A549 (cell line): Measurements from ENCODE around the gene TUT1. TPM values are rescaled to one million over a fixed set of nuclear protein-coding genes. Genes with fewer than 3 reads are reported as not detected.

Source experiments
- ATOH8 ChIP-seq: fragments of 250-450 bp; sonication (Bioruptor Pico); IDR thresholded peaks from 2 replicates; pipeline ENCODE4 v1.5.0; 2020; ENCODE audit warnings: low read depth, mild to moderate bottlenecking, moderate library complexity
- CBX2 ChIP-seq: fragments of 200-600 bp; sonication (generic); IDR thresholded peaks from 2 replicates; pipeline ENCODE4 v1.6.1; 2016; ENCODE audit warnings: low read depth, mild to moderate bottlenecking, borderline replicate concordance
- CBX8 ChIP-seq: fragments of 200-600 bp; sonication (generic); IDR thresholded peaks from 2 replicates; pipeline ENCODE4 v1.6.1; 2016
- CEBPB ChIP-seq, 2 experiments: fragments of >200 bp in 1 of 2; sonication (Bioruptor Twin) in 1 of 2; formaldehyde crosslinking in 1 of 2; IDR thresholded peaks; 2 replicates each; pipeline ENCODE4 v1.6.1; 2012 to 2016
- EHF ChIP-seq: fragments of 250-450 bp; sonication (Bioruptor Pico); IDR thresholded peaks from 2 replicates; pipeline ENCODE4 v1.5.0; 2020; ENCODE audit warnings: mild to moderate bottlenecking
- ELK1 ChIP-seq: fragments of 150-350 bp; IDR thresholded peaks from 2 replicates; pipeline ENCODE4 v1.6.1; 2014; ENCODE audit warnings: low read depth, mild to moderate bottlenecking, low read length
- EP300 ChIP-seq, 2 experiments: fragments of >200 bp; sonication (Bioruptor Twin); formaldehyde crosslinking; IDR thresholded peaks; 2 replicates in 1 of 2; 3 replicates in 1 of 2; pipeline ENCODE4 v1.6.1; 2016 to 2017
- ESRRA ChIP-seq: fragments of 150-350 bp; IDR thresholded peaks from 2 replicates; pipeline ENCODE4 v1.6.1; 2014; ENCODE audit warnings: mild to moderate bottlenecking, low read length, borderline replicate concordance
- FOSB ChIP-seq: fragments of 250-450 bp; sonication (Bioruptor Pico); IDR thresholded peaks from 2 replicates; pipeline ENCODE4 v1.5.0; 2020; ENCODE audit warnings: mild to moderate bottlenecking, moderate library complexity
- GATA3 ChIP-seq: IDR thresholded peaks from 2 replicates; pipeline ENCODE4 v1.6.1; 2012; ENCODE audit warnings: borderline replicate concordance
- HDAC2 ChIP-seq: fragments of 200-600 bp; sonication (generic); IDR thresholded peaks from 2 replicates; pipeline ENCODE4 v1.6.1; 2016
- HEYL ChIP-seq: fragments of 250-450 bp; sonication (Bioruptor Pico); IDR thresholded peaks from 2 replicates; pipeline ENCODE4 v1.8.0; 2021; ENCODE audit warnings: mild to moderate bottlenecking, moderate library complexity
- HOXA7 ChIP-seq: fragments of 250-450 bp; sonication (Bioruptor Pico); IDR thresholded peaks from 2 replicates; pipeline ENCODE4 v1.5.0; 2020; ENCODE audit warnings: mild to moderate bottlenecking, moderate library complexity
- HOXB13 ChIP-seq: fragments of 250-450 bp; sonication (Bioruptor Pico); IDR thresholded peaks from 2 replicates; pipeline ENCODE4 v1.5.0; 2020; ENCODE audit warnings: low read depth, mild to moderate bottlenecking, moderate library complexity
- HOXB5 ChIP-seq: fragments of 250-450 bp; sonication (Bioruptor Pico); IDR thresholded peaks from 2 replicates; pipeline ENCODE4 v1.5.0; 2020; ENCODE audit warnings: mild to moderate bottlenecking, moderate library complexity
- JUN ChIP-seq, 2 experiments: fragments of >200 bp; sonication (Bioruptor Twin); formaldehyde crosslinking; IDR thresholded peaks; 2 replicates in 1 of 2; 3 replicates in 1 of 2; pipeline ENCODE4 v1.6.1; 2016 to 2017
- JUNB ChIP-seq: fragments of >200 bp; sonication (Bioruptor Twin); formaldehyde crosslinking; IDR thresholded peaks from 2 replicates; pipeline ENCODE4 v1.6.1; 2016
- KDM1A ChIP-seq: fragments of 200-600 bp; sonication (generic); IDR thresholded peaks from 2 replicates; pipeline ENCODE4 v1.6.1; 2016; ENCODE audit warnings: low read depth, mild to moderate bottlenecking
- KDM5A ChIP-seq: fragments of 200-600 bp; sonication (generic); IDR thresholded peaks from 2 replicates; pipeline ENCODE4 v1.6.1; 2016; ENCODE audit warnings: antibody characterized with exemption, mild to moderate bottlenecking
- MAFK ChIP-seq: fragments of 450-650 bp; IDR thresholded peaks from 2 replicates; pipeline ENCODE4 v1.6.1; 2014; ENCODE audit not compliant: partially characterized antibody
- MAX ChIP-seq: IDR thresholded peaks from 2 replicates; pipeline ENCODE4 v1.6.1; 2012
- MAZ ChIP-seq: fragments of 150-350 bp; IDR thresholded peaks from 2 replicates; pipeline ENCODE4 v1.6.1; 2014; ENCODE audit warnings: antibody characterized with exemption, low read depth, low read length, borderline replicate concordance
- MYC ChIP-seq: IDR thresholded peaks from 2 replicates; pipeline ENCODE4 v1.6.1; 2012; ENCODE audit warnings: mild to moderate bottlenecking, inconsistent platforms, low read length, improper control_type of control experiment, borderline replicate concordance
- NPAS2 ChIP-seq: fragments of 250-450 bp; sonication (Bioruptor Pico); IDR thresholded peaks from 2 replicates; pipeline ENCODE4 v1.8.0; 2022; ENCODE audit warnings: mild to moderate bottlenecking, moderate library complexity, borderline replicate concordance
- POLR2A ChIP-seq: IDR thresholded peaks from 2 replicates; pipeline ENCODE4 v1.6.1; 2012; ENCODE audit warnings: mild to moderate bottlenecking, low read length
- POLR2AphosphoS2 ChIP-seq: conservative IDR thresholded peaks from 2 replicates; pipeline ENCODE4 v1.6.1; 2012; ENCODE audit warnings: low read length, improper control_type of control experiment, inconsistent platforms
- RARB ChIP-seq: fragments of 250-450 bp; sonication (Bioruptor Pico); IDR thresholded peaks from 2 replicates; pipeline ENCODE4 v1.8.0; 2021; ENCODE audit warnings: mild to moderate bottlenecking, moderate library complexity
- RFX5 ChIP-seq: fragments of 450-650 bp; IDR thresholded peaks from 2 replicates; pipeline ENCODE4 v1.7.1; 2014; ENCODE audit warnings: antibody characterized with exemption, mild to moderate bottlenecking, moderate library complexity
- RNF2 ChIP-seq: fragments of 200-600 bp; sonication (generic); IDR thresholded peaks from 2 replicates; pipeline ENCODE4 v1.6.1; 2016; ENCODE audit warnings: low read depth, mild to moderate bottlenecking, antibody characterized with exemption, moderate library complexity, borderline replicate concordance
- SMC3 ChIP-seq: fragments of >200 bp; sonication (Bioruptor Twin); formaldehyde crosslinking; IDR thresholded peaks from 3 replicates; pipeline ENCODE4 v1.6.1; 2018; ENCODE audit warnings: inconsistent platforms
- TFCP2L1 ChIP-seq: fragments of 250-450 bp; sonication (Bioruptor Pico); IDR thresholded peaks from 2 replicates; pipeline ENCODE4 v1.5.0; 2021; ENCODE audit warnings: mild to moderate bottlenecking
- TP53 ChIP-seq: fragments of 250-450 bp; sonication (Bioruptor Pico); IDR thresholded peaks from 2 replicates; pipeline ENCODE4 v1.5.0; 2021; ENCODE audit warnings: mild to moderate bottlenecking, moderate library complexity
- USF2 ChIP-seq: fragments of 450-650 bp; IDR thresholded peaks from 2 replicates; pipeline ENCODE4 v1.6.1; 2014; ENCODE audit warnings: antibody characterized with exemption
- ZFP36 ChIP-seq: fragments of 450-650 bp; IDR thresholded peaks from 2 replicates; pipeline ENCODE4 v1.6.1; 2014; ENCODE audit warnings: borderline replicate concordance; ENCODE audit not compliant: partially characterized antibody
- ZSCAN20 ChIP-seq: fragments of 250-450 bp; sonication (Bioruptor Pico); IDR thresholded peaks from 2 replicates; pipeline ENCODE4 v1.8.0; 2022; ENCODE audit warnings: mild to moderate bottlenecking, moderate library complexity
- polyA plus RNA-seq, 4 experiments: library from polyadenylated mRNA; depleted of rRNA in 3 of 4; stranded (reverse); fragments of >200 nt; fragmentation: RNase III in 1 of 4; extraction: RNeasy Plus Mini Kit Qiagen cat#74134 plus additional on column Dnase treatment in 1 of 4; gene quantifications; 2 replicates in 3 of 4; 3 replicates in 1 of 4; pipeline ENCODE4 v1.2.3, GENCODE V29; 2011 to 2017
- TF ChIP-seq, protein P1 (sequence below): IDR thresholded peaks from 2 replicates; pipeline ENCODE4 v1.6.1; 2012; ENCODE audit warnings: low read depth, borderline replicate concordance
- TF ChIP-seq, protein P2 (sequence below): IDR thresholded peaks from 2 replicates; pipeline ENCODE4 v1.6.1; 2012
- TF ChIP-seq, protein P3 (sequence below): fragments of >200 bp; sonication (Bioruptor Twin); formaldehyde crosslinking; IDR thresholded peaks from 2 replicates; pipeline ENCODE4 v1.6.1; 2016
- TF ChIP-seq, protein P4 (sequence below): fragments of >200 bp; sonication (Bioruptor Twin); formaldehyde crosslinking; IDR thresholded peaks from 3 replicates; pipeline ENCODE4 v1.6.1; 2016

The TUT1 gene
- polyA plus RNA-seq, 2 of the 4 experiments (the other 2 are of a cell fraction), result 11.1 to 15.5 TPM

DNA sequence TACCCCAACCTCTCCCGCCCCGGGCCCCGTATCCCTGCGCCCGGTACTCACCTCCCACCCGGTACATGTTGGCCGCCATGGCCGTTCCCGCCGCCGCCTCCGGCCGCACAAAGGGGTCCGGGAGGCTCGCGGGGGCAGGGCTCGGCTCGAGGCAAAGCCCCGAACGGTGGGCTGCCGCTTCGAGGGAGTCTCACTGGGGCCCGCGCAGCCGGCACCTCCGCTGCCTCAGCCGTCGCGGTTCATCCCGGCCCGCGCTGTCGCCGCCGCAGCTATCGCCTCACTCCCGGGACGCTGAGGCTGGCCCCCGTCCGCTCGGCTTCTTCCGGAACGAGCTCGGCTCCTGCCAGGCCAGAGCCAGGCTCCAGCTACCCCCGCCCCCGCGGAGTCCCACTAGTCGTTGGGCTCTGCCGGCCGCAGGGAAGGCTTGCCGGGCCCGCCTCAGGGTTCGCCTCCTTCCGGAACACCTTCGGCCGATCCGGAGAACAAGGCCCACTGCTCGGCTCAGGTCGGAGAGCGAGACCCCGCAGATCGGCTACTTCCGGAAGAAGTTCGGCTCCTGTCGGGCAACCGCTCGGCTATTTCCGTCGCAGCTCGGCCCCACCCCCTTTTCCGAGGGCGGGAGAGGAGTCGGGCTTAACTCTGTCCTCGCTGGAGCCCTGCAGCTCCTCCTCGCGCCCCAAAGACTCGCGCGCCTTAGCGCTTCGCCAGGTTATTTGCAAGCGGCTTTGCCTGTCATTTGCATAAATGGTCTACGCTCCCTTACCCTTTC is 10.2 kb upstream of the TUT1 start, which contains the start of gene MTA2 (continued):
- TF ChIP-seq SMC3 (no peak), MAFK (no peak), HOXB5 (CRISPR knock-in tag) (no peak), HOXB13 (no peak), RARB (CRISPR knock-in tag) (no peak), ZSCAN20 (CRISPR knock-in tag) (no peak), HDAC2 (no peak), TFCP2L1 (CRISPR knock-in tag) (no peak), HEYL (CRISPR knock-in tag) (no peak), RNF2 (no peak), KDM5A (peak; percentile 49; the same call in 1 of the 2 replicates), JUNB (no peak), MAX (peak; percentile 63; the same call in 1 of the 2 replicates), EP300 (IDR thresholded peaks at IDR 0.05) (no peak), EHF (CRISPR knock-in tag) (no peak), MAZ (no peak), ZFP36 (no peak), KDM1A (no peak), CBX8 (no peak), MYC (no peak), CBX2 (no peak), ATOH8 (CRISPR knock-in tag) (no peak), GATA3 (no peak; the same call in 1 of the 2 replicates), RFX5 (peak; percentile 15; the same call in 1 of the 2 replicates), POLR2A (peak; percentile 22; the same call in 1 of the 2 replicates), TP53 (no peak), ESRRA (no peak), HOXA7 (CRISPR knock-in tag) (no peak), NPAS2 (CRISPR knock-in tag) (no peak), ELK1 (no peak), JUN (IDR thresholded peaks at IDR 0.05) (peak; percentile 40 to 55; a peak in 4 of 5 replicates), POLR2AphosphoS2 (no peak), CEBPB (IDR thresholded peaks at IDR 0.05) (no peak), USF2 (no peak), FOSB (CRISPR knock-in tag) (no peak)
- TF ChIP-seq, protein P1, sequence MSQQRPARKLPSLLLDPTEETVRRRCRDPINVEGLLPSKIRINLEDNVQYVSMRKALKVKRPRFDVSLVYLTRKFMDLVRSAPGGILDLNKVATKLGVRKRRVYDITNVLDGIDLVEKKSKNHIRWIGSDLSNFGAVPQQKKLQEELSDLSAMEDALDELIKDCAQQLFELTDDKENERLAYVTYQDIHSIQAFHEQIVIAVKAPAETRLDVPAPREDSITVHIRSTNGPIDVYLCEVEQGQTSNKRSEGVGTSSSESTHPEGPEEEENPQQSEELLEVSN, result peak; percentile 65; the same call in 1 of the 2 replicates
- TF ChIP-seq, protein P2, sequence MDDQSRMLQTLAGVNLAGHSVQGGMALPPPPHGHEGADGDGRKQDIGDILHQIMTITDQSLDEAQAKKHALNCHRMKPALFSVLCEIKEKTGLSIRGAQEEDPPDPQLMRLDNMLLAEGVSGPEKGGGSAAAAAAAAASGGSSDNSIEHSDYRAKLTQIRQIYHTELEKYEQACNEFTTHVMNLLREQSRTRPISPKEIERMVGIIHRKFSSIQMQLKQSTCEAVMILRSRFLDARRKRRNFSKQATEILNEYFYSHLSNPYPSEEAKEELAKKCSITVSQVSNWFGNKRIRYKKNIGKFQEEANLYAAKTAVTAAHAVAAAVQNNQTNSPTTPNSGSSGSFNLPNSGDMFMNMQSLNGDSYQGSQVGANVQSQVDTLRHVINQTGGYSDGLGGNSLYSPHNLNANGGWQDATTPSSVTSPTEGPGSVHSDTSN, result peak; percentile 48; the same call in 1 of the 2 replicates
- TF ChIP-seq, protein P3, sequence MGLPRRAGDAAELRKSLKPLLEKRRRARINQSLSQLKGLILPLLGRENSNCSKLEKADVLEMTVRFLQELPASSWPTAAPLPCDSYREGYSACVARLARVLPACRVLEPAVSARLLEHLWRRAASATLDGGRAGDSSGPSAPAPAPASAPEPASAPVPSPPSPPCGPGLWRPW, result no peak
- TF ChIP-seq, protein P4, sequence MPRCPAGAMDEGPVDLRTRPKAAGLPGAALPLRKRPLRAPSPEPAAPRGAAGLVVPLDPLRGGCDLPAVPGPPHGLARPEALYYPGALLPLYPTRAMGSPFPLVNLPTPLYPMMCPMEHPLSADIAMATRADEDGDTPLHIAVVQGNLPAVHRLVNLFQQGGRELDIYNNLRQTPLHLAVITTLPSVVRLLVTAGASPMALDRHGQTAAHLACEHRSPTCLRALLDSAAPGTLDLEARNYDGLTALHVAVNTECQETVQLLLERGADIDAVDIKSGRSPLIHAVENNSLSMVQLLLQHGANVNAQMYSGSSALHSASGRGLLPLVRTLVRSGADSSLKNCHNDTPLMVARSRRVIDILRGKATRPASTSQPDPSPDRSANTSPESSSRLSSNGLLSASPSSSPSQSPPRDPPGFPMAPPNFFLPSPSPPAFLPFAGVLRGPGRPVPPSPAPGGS, result peak; percentile 56; the same call in 1 of the 3 replicates
